Type B pancreatic cell (in vitro differentiated cells): ENCODE measurements around the gene SCAF8. TPM values are rescaled to one million over a fixed set of nuclear protein-coding genes. Genes with fewer than 3 reads are reported as not detected.
A peak's percentile ranks its signal among the peaks of the same experiment; 100 is the strongest.

Source experiments
- DNase-seq: peaks from one replicate; pipeline ENCODE4 v3.0.0; 2021; ENCODE audit warnings: mixed read lengths; ENCODE audit not compliant: unreplicated experiment; ENCODE audit errors: extremely low spot score
- H3K27ac Mint-ChIP-seq: 2 replicates; pipeline ENCODE4 v1.8.0; 2021; ENCODE audit warnings: mild to moderate bottlenecking, mixed read lengths
- H3K27me3 Mint-ChIP-seq: 2 replicates; pipeline ENCODE4 v1.8.0; 2021; ENCODE audit warnings: mixed read lengths
- H3K36me3 Mint-ChIP-seq: 2 replicates; pipeline ENCODE4 v1.8.0; 2021; ENCODE audit warnings: mixed read lengths
- H3K4me1 Mint-ChIP-seq: one replicate; pipeline ENCODE4 v1.8.0; 2021; ENCODE audit warnings: mixed read lengths; ENCODE audit not compliant: unreplicated experiment
- H3K4me3 Mint-ChIP-seq: 2 replicates; pipeline ENCODE4 v1.8.0; 2021; ENCODE audit warnings: mild to moderate bottlenecking, mixed read lengths
- H3K9me3 Mint-ChIP-seq: 2 replicates; pipeline ENCODE4 v1.8.0; 2021; ENCODE audit warnings: mixed read lengths
- CTCF ChIP-seq: fragments of 200-600 bp; sonication (generic); conservative IDR thresholded peaks from 2 replicates; pipeline ENCODE4 v1.5.0; 2021; ENCODE audit warnings: antibody characterized with exemption, mild to moderate bottlenecking
- microRNA-seq: library from miRNA; unstranded; fragments of <30 nt; microRNA quantifications from one replicate; pipeline ENCODE4, GENCODE V29; 2020
- total RNA-seq: library from RNA; stranded (reverse); gene quantifications from 2 replicates; pipeline ENCODE4 v1.2.1, GENCODE V29; 2021; ENCODE audit warnings: low replicate concordance

SCAF8 gene
- total RNA-seq, 1 donor from 2014 or later: 58.7 TPM

- H3K36me3 Mint-ChIP-seq: peaks cover 4% of the 10 kb centered on the region
- no peaks in the 10 kb centered on the region for H3K27me3 Mint-ChIP-seq
- peak overlapping the region; percentile 13 for H3K4me3 Mint-ChIP-seq
- DNase-seq: no peak
- peaks cover 27% of the 10 kb centered on the region for H3K4me1 Mint-ChIP-seq
- peak overlapping the region; percentile 1 for H3K27ac Mint-ChIP-seq
- H3K9me3 Mint-ChIP-seq: no peaks in the 10 kb centered on the region
- no peak for TF ChIP-seq CTCF
These were observed 141.8 kb downstream of the SCAF8 start for GRCh38 chr6:154874773-154875592.

GRCh38 chr6:154876486-154877280, 143.5 kb downstream of the SCAF8 start:
- H3K27me3 Mint-ChIP-seq: no peaks in the 10 kb centered on the region
- H3K4me3 Mint-ChIP-seq: no peak overlapping the region
- H3K27ac Mint-ChIP-seq: no peak overlapping the region
- TF ChIP-seq CTCF: no peak
- H3K9me3 Mint-ChIP-seq: no peaks in the 10 kb centered on the region
- no peak for DNase-seq
- peaks cover 4% of the 10 kb centered on the region for H3K36me3 Mint-ChIP-seq
- peaks cover 27% of the 10 kb centered on the region for H3K4me1 Mint-ChIP-seq

GRCh38 chr6:154878871-154879491, 145.8 kb downstream of the SCAF8 start:
- Mint-ChIP-seq H3K36me3 (peaks cover 17% of the 10 kb centered on the region), H3K27ac (no peak overlapping the region), H3K4me1 (peaks cover 13% of the 10 kb centered on the region), H3K27me3 (no peaks in the 10 kb centered on the region), H3K9me3 (no peaks in the 10 kb centered on the region), H3K4me3 (no peak overlapping the region)
- no peak for TF ChIP-seq CTCF
- DNase-seq: no peak

GRCh38 chr6:154882107-154882506, 148.9 kb downstream of the SCAF8 start:
- no peaks in the 10 kb centered on the region for H3K27me3 Mint-ChIP-seq
- no peak overlapping the region for H3K27ac Mint-ChIP-seq
- H3K4me1 Mint-ChIP-seq: no peaks in the 10 kb centered on the region
- H3K4me3 Mint-ChIP-seq: no peak overlapping the region
- H3K36me3 Mint-ChIP-seq: peaks cover 27% of the 10 kb centered on the region
- DNase-seq: no peak
- no peaks in the 10 kb centered on the region for H3K9me3 Mint-ChIP-seq
- TF ChIP-seq CTCF: no peak

Small RNAs within 50 kb of the gene (microRNA-seq; reads per million reads assigned to microRNA genes)
- gene MIR1273C: not detected

Other genes starting within 250 kb of the SCAF8 start
- 18.4 and 31.0 TPM in 2 replicates for gene CNKSR3, start 222.7 kb upstream of the SCAF8 start, total RNA-seq